Upper lobe of left lung (tissue), 6 donors: ENCODE results near the gene FGF7. TPM values are rescaled to one million over a fixed set of nuclear protein-coding genes. Genes with fewer than 3 reads are reported as not detected.

ENCODE experiments used
- ATAC-seq, 2 donors: fragments of 200-7000 bp; cut with Tn5 transposase; one replicate each; pipeline ENCODE4 v1.9.1; 2022; ENCODE audit warnings: mild to moderate bottlenecking in 2 of 2, moderate library complexity in 2 of 2; ENCODE audit not compliant: low FRiP score in 2 of 2
- DNase-seq, 2 donors: peaks; one replicate each; pipeline ENCODE4 v3.0.0-alpha.2; 2019 to 2020
- H3K27ac ChIP-seq, 4 donors: fragments of 200-600 bp; sonication (generic); one replicate each; pipeline ENCODE4 v1.5.1; 2016 to 2019
- H3K27me3 ChIP-seq, 4 donors: fragments of 200-600 bp; sonication (generic); one replicate each; pipeline ENCODE4 v1.5.1; 2017 to 2019
- H3K36me3 ChIP-seq, 4 donors: fragments of 200-600 bp; sonication (generic); one replicate each; pipeline ENCODE4 v1.5.1; 2016 to 2019
- H3K4me1 ChIP-seq, 4 donors: fragments of 200-600 bp; sonication (generic); one replicate each; pipeline ENCODE4 v1.5.1; 2018 to 2019
- H3K4me3 ChIP-seq, 4 donors: fragments of 200-600 bp; sonication (generic); one replicate each; pipeline ENCODE4 v1.5.1; 2017 to 2019; ENCODE audit warnings: mild to moderate bottlenecking in 2 of 4, moderate library complexity in 1 of 4
- H3K9me3 ChIP-seq, 4 donors: fragments of 200-600 bp; sonication (generic); one replicate each; pipeline ENCODE4 v1.5.1; 2018 to 2019
- EP300 ChIP-seq, 4 donors: sonication (generic); formaldehyde crosslinking; IDR thresholded peaks; one replicate each; pipeline ENCODE4 v1.5.1; 2017; ENCODE audit warnings: antibody characterized with exemption in 4 of 4, control low read depth in 2 of 4
- POLR2A ChIP-seq, 4 donors: fragments of 450-650 bp; IDR thresholded peaks; one replicate each; pipeline ENCODE4 v1.5.1; 2016 to 2017; ENCODE audit warnings: antibody characterized with exemption in 4 of 4, mild to moderate bottlenecking in 2 of 4
- POLR2AphosphoS5 ChIP-seq, 2 donors: sonication (generic); formaldehyde crosslinking; IDR thresholded peaks; one replicate each; pipeline ENCODE4 v1.5.1; 2017; ENCODE audit warnings: antibody characterized with exemption in 2 of 2
- WGBS, 2 donors: methylation state at CpG; one replicate each; pipeline ENCODE4 v1.1.5; 2017 to 2018; 5-methylcytosine and 5-hydroxymethylcytosine counted together
- total RNA-seq, 6 donors: library from RNA; depleted of rRNA in 4 of 6; stranded (reverse); fragments of >200 nt in 4 of 6; gene quantifications; one replicate each; pipeline versions ENCODE4 v1.1.0 to v1.2.1, GENCODE V29; 2016 to 2021
- TF ChIP-seq, protein P1 (sequence below), 6 experiments: fragments of 450-650 bp in 4 of 6; fragments of 200-600 bp in 2 of 6; sonication (generic) in 2 of 6; IDR thresholded peaks; one replicate each; pipeline ENCODE4 v1.5.1; 2016 to 2019; ENCODE audit warnings: antibody characterized with exemption in 6 of 6
- donor health status: DM: no; HTN: no; CAD: no; lungs with moderate emphysema.
- donor health status: DM: no; HTN: yes; CAD: no; lungs with severe emphysema.

Gene FGF7
- total RNA-seq, 6 donors from 2014 or later, result 7.2 to 33.7 (median 9.4) TPM

GRCh38 chr15:49436751-49437150, 13.7 kb downstream of the FGF7 start:
- H3K4me1 ChIP-seq, result peaks cover 4 to 15% (median 11%) of the 10 kb centered on the region in 4 donors

GRCh38 chr15:49438962-49439631, 16.1 kb downstream of the FGF7 start:
- peaks cover 4 to 15% (median 11%) of the 10 kb centered on the region in 4 donors for H3K4me1 ChIP-seq
- peak; percentile 69 to 78 for ATAC-seq
- WGBS, 2 donors, result 27 to 30% methylated on average over 6 of the region's 6 CpGs
- peak in 1 of 2 donors; percentile 77 for DNase-seq
- H3K4me3 ChIP-seq, result no peak overlapping the region
- TF ChIP-seq EP300 (IDR thresholded peaks at IDR 0.05), result no peak
- no peaks in the 10 kb centered on the region for H3K9me3 ChIP-seq
- H3K27me3 ChIP-seq, result no peaks in the 10 kb centered on the region
- H3K27ac ChIP-seq, result peak overlapping the region in 2 of 4 donors; percentile 9 to 52
- no peaks in the 10 kb centered on the region for H3K36me3 ChIP-seq

More at GRCh38 chr15:49436751-49437150, 13.7 kb downstream of the FGF7 start:
- DNase-seq, result no peak
- WGBS, 2 donors, result 84 to 86% methylated on average over 2 of the region's 2 CpGs
- Histone ChIP-seq H3K4me3 (no peak overlapping the region), H3K27me3 (no peaks in the 10 kb centered on the region), H3K36me3 (no peaks in the 10 kb centered on the region), H3K9me3 (no peaks in the 10 kb centered on the region), H3K27ac (no peak overlapping the region)
- ATAC-seq, result no peak
- TF ChIP-seq, protein P1, sequence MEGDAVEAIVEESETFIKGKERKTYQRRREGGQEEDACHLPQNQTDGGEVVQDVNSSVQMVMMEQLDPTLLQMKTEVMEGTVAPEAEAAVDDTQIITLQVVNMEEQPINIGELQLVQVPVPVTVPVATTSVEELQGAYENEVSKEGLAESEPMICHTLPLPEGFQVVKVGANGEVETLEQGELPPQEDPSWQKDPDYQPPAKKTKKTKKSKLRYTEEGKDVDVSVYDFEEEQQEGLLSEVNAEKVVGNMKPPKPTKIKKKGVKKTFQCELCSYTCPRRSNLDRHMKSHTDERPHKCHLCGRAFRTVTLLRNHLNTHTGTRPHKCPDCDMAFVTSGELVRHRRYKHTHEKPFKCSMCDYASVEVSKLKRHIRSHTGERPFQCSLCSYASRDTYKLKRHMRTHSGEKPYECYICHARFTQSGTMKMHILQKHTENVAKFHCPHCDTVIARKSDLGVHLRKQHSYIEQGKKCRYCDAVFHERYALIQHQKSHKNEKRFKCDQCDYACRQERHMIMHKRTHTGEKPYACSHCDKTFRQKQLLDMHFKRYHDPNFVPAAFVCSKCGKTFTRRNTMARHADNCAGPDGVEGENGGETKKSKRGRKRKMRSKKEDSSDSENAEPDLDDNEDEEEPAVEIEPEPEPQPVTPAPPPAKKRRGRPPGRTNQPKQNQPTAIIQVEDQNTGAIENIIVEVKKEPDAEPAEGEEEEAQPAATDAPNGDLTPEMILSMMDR (IDR thresholded peaks at IDR 0.05), result no peak
- TF ChIP-seq POLR2A (IDR thresholded peaks at IDR 0.05) (no peak), POLR2AphosphoS5 (IDR thresholded peaks at IDR 0.05) (no peak), EP300 (IDR thresholded peaks at IDR 0.05) (no peak)

- Histone ChIP-seq H3K27me3 (no peaks in the 10 kb centered on the region), H3K4me1 (peaks cover 4 to 15% (median 11%) of the 10 kb centered on the region in 4 donors), H3K9me3 (no peaks in the 10 kb centered on the region), H3K27ac (no peak overlapping the region), H3K4me3 (no peak overlapping the region), H3K36me3 (no peaks in the 10 kb centered on the region)
- ATAC-seq (no peak), DNase-seq (no peak)
- TF ChIP-seq, protein P1 (IDR thresholded peaks at IDR 0.05), result no peak
- TF ChIP-seq POLR2A (IDR thresholded peaks at IDR 0.05) (no peak), EP300 (IDR thresholded peaks at IDR 0.05) (no peak)
- WGBS, 2 donors, result 58 to 60% methylated on average over 5 of the region's 5 CpGs
These were observed 16.8 kb downstream of the FGF7 start for GRCh38 chr15:49439678-49440395.

GRCh38 chr15:49441356-49441755, 18.3 kb downstream of the FGF7 start:
- Histone ChIP-seq H3K27ac (no peak overlapping the region), H3K27me3 (no peaks in the 10 kb centered on the region), H3K36me3 (no peaks in the 10 kb centered on the region), H3K9me3 (no peaks in the 10 kb centered on the region), H3K4me3 (no peak overlapping the region), H3K4me1 (peaks cover 4 to 15% (median 11%) of the 10 kb centered on the region in 4 donors)
- TF ChIP-seq EP300 (IDR thresholded peaks at IDR 0.05) (no peak), POLR2AphosphoS5 (IDR thresholded peaks at IDR 0.05) (no peak), POLR2A (IDR thresholded peaks at IDR 0.05) (no peak)
- TF ChIP-seq, protein P1 (IDR thresholded peaks at IDR 0.05), result no peak
- ATAC-seq (no peak), DNase-seq (no peak)

DNA sequence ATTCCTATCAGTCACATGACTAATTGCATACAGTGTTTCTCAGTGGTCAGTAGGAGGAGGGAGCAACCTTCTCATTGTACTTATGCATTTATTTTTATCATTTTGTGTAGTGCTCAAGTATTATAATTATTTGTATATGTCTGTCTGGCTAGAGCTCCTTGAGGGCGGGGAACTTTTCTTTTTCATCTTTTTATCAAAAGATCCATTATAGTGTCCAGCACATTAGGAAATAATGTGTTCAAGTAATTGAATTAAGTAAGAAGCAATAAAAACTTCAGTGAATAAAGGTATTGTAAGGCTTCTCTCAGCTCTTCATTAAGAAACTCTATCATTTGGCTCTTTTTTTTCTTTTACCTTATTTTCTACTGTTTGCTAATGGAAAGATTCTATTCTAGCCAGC, 18.8 kb downstream of the FGF7 start:
- H3K27ac ChIP-seq, result no peak overlapping the region
- ATAC-seq, result no peak
- whole genome bisulfite sequencing, 2 donors, result 91 to 96% methylated on average over 1 of the region's 1 CpG
- H3K4me3 ChIP-seq, result no peak overlapping the region
- H3K9me3 ChIP-seq, result no peaks in the 10 kb centered on the region
- peaks cover 4 to 15% (median 11%) of the 10 kb centered on the region in 4 donors for H3K4me1 ChIP-seq
- no peaks in the 10 kb centered on the region for H3K36me3 ChIP-seq
- DNase-seq, result no peak
- TF ChIP-seq POLR2AphosphoS5 (IDR thresholded peaks at IDR 0.05) (no peak), POLR2A (IDR thresholded peaks at IDR 0.05) (no peak), EP300 (IDR thresholded peaks at IDR 0.05) (no peak)
- TF ChIP-seq, protein P1 (IDR thresholded peaks at IDR 0.05), result no peak
- H3K27me3 ChIP-seq, result no peaks in the 10 kb centered on the region
